Mucosa of rectum (tissue), 2 donors: ENCODE measurements around the gene C19orf73.

Experiments used
- H3K27ac ChIP-seq, 2 donors: one replicate each; pipeline ENCODE4 v1.7.0; 2013; ENCODE audit warnings: inconsistent platforms in 2 of 2, low read depth in 2 of 2, low read length in 2 of 2
- H3K27me3 ChIP-seq, 2 donors: one replicate each; pipeline ENCODE4 v1.7.0; 2013; ENCODE audit warnings: low read length in 2 of 2; ENCODE audit not compliant: control insufficient read depth in 2 of 2, insufficient read depth in 2 of 2
- H3K36me3 ChIP-seq, 2 donors: one replicate each; pipeline ENCODE4 v1.7.0; 2013; ENCODE audit warnings: low read length in 2 of 2; ENCODE audit not compliant: control insufficient read depth in 2 of 2, insufficient read depth in 2 of 2
- H3K4me1 ChIP-seq, 2 donors: one replicate each; pipeline ENCODE4 v1.7.0; 2013; ENCODE audit warnings: low read length in 2 of 2, mild to moderate bottlenecking in 1 of 2; ENCODE audit not compliant: control insufficient read depth in 2 of 2, insufficient read depth in 2 of 2
- H3K4me3 ChIP-seq, 2 donors: one replicate each; pipeline ENCODE4 v1.7.0; 2013; ENCODE audit warnings: low read length in 2 of 2
- H3K9ac ChIP-seq, 2 donors: one replicate each; pipeline ENCODE4 v1.7.0; 2013; ENCODE audit warnings: low read length in 2 of 2, low read depth in 1 of 2, mild to moderate bottlenecking in 1 of 2
- H3K9me3 ChIP-seq, 2 donors: one replicate each; pipeline ENCODE4 v1.7.0; 2013; ENCODE audit warnings: low read length in 2 of 2; ENCODE audit not compliant: control insufficient read depth in 2 of 2
- donor health status: healthy.
- donor health status: Normal muscosa, but diverticular disease.

C19orf73 gene, protein sequence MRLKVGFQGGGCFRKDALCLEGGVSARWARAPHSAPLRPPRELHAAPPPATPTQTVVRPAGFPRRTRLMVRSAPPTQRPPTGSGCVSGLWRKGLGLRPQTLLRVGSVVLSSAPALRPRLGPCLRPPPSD

DNA sequence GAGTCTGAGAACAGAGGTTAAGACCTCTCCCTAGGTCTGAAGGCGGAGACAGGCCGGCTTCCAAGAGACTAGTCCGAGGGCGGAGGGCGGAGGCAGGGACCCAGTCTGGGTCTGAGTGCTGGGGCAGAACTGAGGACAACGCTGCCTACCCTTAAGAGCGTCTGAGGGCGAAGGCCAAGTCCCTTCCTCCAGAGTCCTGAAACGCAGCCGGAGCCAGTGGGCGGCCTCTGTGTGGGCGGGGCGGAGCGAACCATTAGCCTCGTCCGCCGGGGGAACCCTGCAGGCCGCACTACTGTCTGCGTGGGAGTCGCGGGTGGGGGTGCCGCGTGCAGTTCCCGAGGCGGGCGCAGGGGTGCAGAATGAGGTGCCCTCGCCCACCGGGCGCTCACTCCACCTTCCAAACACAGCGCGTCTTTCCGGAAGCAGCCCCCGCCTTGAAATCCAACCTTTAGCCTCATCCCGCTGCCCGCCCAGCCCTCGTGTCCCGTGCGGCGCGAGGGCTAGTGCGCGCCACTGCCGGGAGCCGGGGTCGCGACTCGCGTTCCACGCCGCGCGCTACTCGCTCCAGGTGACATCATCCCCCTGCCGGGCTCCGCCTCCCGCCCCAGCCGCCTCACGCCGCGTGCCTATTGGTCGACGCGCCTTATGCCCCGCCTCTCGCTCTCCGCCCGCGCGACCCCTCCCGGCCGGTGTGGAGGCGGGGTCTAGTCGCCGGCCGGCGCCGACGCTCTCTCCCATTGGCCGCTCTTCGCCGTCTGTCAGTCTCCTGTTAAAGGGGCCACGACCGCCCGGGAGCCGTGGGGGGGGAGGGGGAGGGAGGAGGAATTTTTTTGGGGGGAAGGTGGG is at the start of gene C19orf73:
Gene C19orf73, minus strand, starts transcription at position 579 of the 846 bp plus-strand sequence. Its CDS starts 121 bp downstream, at position 458.
- H3K4me3 ChIP-seq: peak within 1 kb of the TSS; percentile 72 to 80
- H3K9me3 ChIP-seq: no peaks in the 10 kb centered on the region
- H3K27ac ChIP-seq: peak within 1 kb of the TSS; percentile 99
- peaks cover 2 to 5% of the 10 kb centered on the region in 2 donors for H3K27me3 ChIP-seq
- no peaks in the 10 kb centered on the region for H3K36me3 ChIP-seq
- H3K9ac ChIP-seq: peak within 1 kb of the TSS; percentile 90 to 98
- peaks cover 26% of the 10 kb centered on the region in 2 donors for H3K4me1 ChIP-seq

- H3K4me3 ChIP-seq: peak overlapping the region; percentile 19 to 26
- H3K4me1 ChIP-seq: peaks cover 24 to 47% of the 10 kb centered on the region in 2 donors
- H3K36me3 ChIP-seq: peaks cover 28 to 34% of the 10 kb centered on the region in 2 donors
- peak overlapping the region; percentile 1 to 56 for H3K27ac ChIP-seq
- H3K9ac ChIP-seq: peak overlapping the region; percentile 14 to 24
- no peaks in the 10 kb centered on the region for H3K27me3 ChIP-seq
- no peaks in the 10 kb centered on the region for H3K9me3 ChIP-seq
These were observed 49.5 kb upstream of the C19orf73 start for GRCh38 chr19:49168421-49168820.

GRCh38 chr19:49167857-49168409 is 49.0 kb upstream of the C19orf73 start:
- peak overlapping the region; percentile 1 to 56 for H3K27ac ChIP-seq
- H3K4me1 ChIP-seq: peaks cover 24 to 47% of the 10 kb centered on the region in 2 donors
- H3K4me3 ChIP-seq: peak overlapping the region; percentile 19 to 26
- H3K9me3 ChIP-seq: no peaks in the 10 kb centered on the region
- H3K9ac ChIP-seq: peak overlapping the region; percentile 24 to 32
- H3K36me3 ChIP-seq: peaks cover 24 to 29% of the 10 kb centered on the region in 2 donors
- no peaks in the 10 kb centered on the region for H3K27me3 ChIP-seq

- Histone ChIP-seq H3K36me3 (peaks cover 8% of the 10 kb centered on the region in 2 donors), H3K4me3 (peak overlapping the region; percentile 56 to 68), H3K9ac (peak overlapping the region; percentile 79 to 80), H3K9me3 (no peaks in the 10 kb centered on the region), H3K27me3 (no peaks in the 10 kb centered on the region), H3K27ac (peak overlapping the region; percentile 73 to 90), H3K4me1 (peaks cover 24 to 49% of the 10 kb centered on the region in 2 donors)
These were observed 46.9 kb upstream of the C19orf73 start for GRCh38 chr19:49165865-49166301.

DNA sequence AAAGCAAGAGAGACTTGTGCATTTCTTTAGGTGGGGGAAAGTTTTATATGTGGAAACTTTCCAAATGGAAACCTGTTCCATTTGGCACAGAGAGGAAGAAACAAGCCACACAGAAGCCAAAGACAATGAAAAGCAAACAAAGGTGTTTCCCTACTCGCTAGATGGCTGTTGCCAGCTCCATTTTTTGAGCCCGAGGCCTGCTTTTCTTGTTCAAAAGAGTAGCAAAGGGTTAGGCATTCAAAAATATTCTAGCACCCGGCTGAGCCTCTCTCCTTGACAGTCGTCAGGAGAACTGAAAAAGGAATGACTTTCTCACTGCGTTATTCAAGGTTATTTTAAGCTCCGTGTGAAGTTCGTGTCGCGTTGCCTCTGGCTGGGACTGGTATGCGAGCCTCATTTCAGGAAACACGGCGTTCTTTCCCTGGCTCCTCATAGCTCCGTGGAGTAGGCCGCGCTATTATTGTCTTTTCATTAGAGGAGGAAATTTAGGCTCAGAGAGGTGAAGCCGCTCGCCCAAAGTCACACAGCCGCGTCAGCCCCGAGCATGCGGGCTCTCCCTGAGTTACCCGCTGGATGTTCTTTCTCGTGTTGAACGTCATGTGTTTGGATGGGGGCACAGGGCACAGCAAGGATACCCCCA is 46.3 kb upstream of the C19orf73 start:
- Histone ChIP-seq H3K4me1 (peaks cover 28 to 49% of the 10 kb centered on the region in 2 donors), H3K4me3 (peak overlapping the region; percentile 56 to 65), H3K9me3 (no peaks in the 10 kb centered on the region), H3K9ac (peak overlapping the region; percentile 79 to 80), H3K27me3 (no peaks in the 10 kb centered on the region), H3K36me3 (peaks cover 6 to 8% of the 10 kb centered on the region in 2 donors), H3K27ac (peak overlapping the region; percentile 73 to 90)

DNA sequence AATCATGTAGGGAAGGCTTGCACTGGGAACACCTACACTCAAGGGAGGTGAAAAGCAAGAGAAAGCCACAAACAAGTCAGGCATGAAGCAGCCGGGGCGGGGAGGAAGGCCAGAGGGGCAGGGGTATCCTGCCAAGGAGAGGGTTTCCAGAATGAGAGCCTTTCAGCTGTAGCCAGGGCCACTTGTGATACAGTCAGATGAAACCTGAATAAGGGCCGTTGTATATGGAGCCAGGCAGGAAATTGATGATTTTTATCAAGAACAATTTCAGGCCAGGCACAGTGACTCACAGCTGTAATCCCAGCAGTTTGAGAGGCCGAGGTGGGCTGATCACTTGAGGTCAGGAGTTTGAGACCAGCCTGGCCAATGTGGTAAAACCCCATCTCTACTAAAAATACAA is 43.0 kb upstream of the C19orf73 start:
- H3K27ac ChIP-seq: no peak overlapping the region
- no peak overlapping the region for H3K4me3 ChIP-seq
- H3K36me3 ChIP-seq: peaks cover 3% of the 10 kb centered on the region in 2 donors
- peaks cover 27 to 54% of the 10 kb centered on the region in 2 donors for H3K4me1 ChIP-seq
- no peak overlapping the region for H3K9ac ChIP-seq
- peaks cover 0 to 3% of the 10 kb centered on the region in 2 donors for H3K27me3 ChIP-seq
- no peaks in the 10 kb centered on the region for H3K9me3 ChIP-seq

- no peak overlapping the region for H3K9ac ChIP-seq
These were observed 41.7 kb upstream of the C19orf73 start for GRCh38 chr19:49160450-49161189.

DNA sequence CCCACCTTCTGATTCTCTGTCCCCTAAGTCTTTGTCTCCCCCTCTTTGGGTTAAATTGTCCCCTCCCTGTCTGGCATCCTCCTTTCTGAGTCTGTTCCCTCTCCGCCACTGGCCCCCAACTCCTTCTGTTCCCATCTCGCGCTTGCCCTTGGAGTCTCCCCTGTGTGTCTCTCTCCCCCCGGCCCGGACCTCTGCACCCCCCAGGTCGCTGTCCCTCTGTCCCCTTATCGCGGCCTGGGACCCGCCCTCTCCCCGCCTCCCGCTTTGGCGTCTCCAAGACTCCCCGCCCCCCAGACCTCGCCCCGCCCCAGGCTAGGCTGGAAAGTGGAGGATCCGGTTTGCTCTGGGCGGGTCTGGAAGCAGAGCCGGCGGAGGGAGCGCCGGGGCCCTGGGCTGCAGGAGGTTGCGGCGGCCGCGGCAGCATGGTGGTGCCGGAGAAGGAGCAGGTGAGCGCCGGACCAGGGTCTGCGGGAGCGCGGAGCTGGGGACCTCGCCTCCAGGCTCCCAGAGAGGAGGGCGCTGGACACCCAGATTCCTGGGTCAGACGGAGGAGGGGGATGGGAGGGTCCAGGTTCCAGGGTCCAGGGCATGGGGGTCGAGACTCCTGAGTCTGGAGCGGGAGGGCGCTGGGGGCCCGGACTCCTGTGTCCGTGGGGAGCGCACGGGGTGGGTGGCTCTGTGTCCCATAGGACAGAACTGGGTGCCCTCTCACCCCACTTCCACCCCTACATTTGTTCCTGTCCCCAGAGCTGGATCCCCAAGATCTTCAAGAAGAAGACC is 38.7 kb upstream of the C19orf73 start, which contains the start of gene TRPM4:
Gene TRPM4, plus strand, starts transcription at position 348 of the 780 bp plus-strand sequence. Its CDS starts 75 bp downstream, at position 423.
- H3K9ac ChIP-seq: peak within 1 kb of the TSS; percentile 92 to 94
- peaks cover 0 to 3% of the 10 kb centered on the region in 2 donors for H3K36me3 ChIP-seq
- peak within 1 kb of the TSS; percentile 98 to 99 for H3K27ac ChIP-seq
- peaks cover 14 to 31% of the 10 kb centered on the region in 2 donors for H3K4me1 ChIP-seq
- H3K4me3 ChIP-seq: peak within 1 kb of the TSS; percentile 86 to 90
- peaks cover 0 to 3% of the 10 kb centered on the region in 2 donors for H3K27me3 ChIP-seq
- H3K9me3 ChIP-seq: no peaks in the 10 kb centered on the region

More at GRCh38 chr19:49160450-49161189, 41.7 kb upstream of the C19orf73 start:
- H3K4me3 ChIP-seq: peak overlapping the region in 1 of 2 donors; percentile 26
- H3K4me1 ChIP-seq: peaks cover 21 to 46% of the 10 kb centered on the region in 2 donors
- no peaks in the 10 kb centered on the region for H3K9me3 ChIP-seq
- peaks cover 0 to 3% of the 10 kb centered on the region in 2 donors for H3K27me3 ChIP-seq
- peak overlapping the region in 1 of 2 donors; percentile 98 for H3K27ac ChIP-seq
- H3K36me3 ChIP-seq: peaks cover 1 to 3% of the 10 kb centered on the region in 2 donors
